ENCODE data around the gene MAGI2.

The MAGI2 gene

GRCh38 chr7:79353720-79354468 lies 99.6 kb downstream of the MAGI2 start:
- Histone ChIP-seq H3K4me1 (ENCODE audit: control insufficient read depth, insufficient read depth, low read length, poor library complexity, severe bottlenecking) (no peaks in the 10 kb centered on the region), H3K36me3 (ENCODE audit: control insufficient read depth, insufficient read depth, low read length) (no peaks in the 10 kb centered on the region), H3K27ac (ENCODE audit: insufficient read depth, low read length, poor library complexity, severe bottlenecking) (no peak overlapping the region), H3K27me3 (replicated peaks; ENCODE audit: control insufficient read depth, insufficient read depth, low read length, poor library complexity, severe bottlenecking) (no peaks in the 10 kb centered on the region), H3K4me3 (ENCODE audit: insufficient read depth, low read depth, low read length, poor library complexity, severe bottlenecking) (no peak overlapping the region), H3K9me3 (ENCODE audit: control insufficient read depth, low read length) (no peaks in the 10 kb centered on the region)
- DNase-seq: no peak

- Histone ChIP-seq H3K27ac (ENCODE audit: insufficient read depth, low read length, poor library complexity, severe bottlenecking) (no peak overlapping the region), H3K27me3 (replicated peaks; ENCODE audit: control insufficient read depth, insufficient read depth, low read length, poor library complexity, severe bottlenecking) (no peaks in the 10 kb centered on the region), H3K4me3 (ENCODE audit: insufficient read depth, low read depth, low read length, poor library complexity, severe bottlenecking) (no peak overlapping the region), H3K9me3 (ENCODE audit: control insufficient read depth, low read length) (no peaks in the 10 kb centered on the region), H3K36me3 (ENCODE audit: control insufficient read depth, insufficient read depth, low read length) (no peaks in the 10 kb centered on the region), H3K4me1 (ENCODE audit: control insufficient read depth, insufficient read depth, low read length, poor library complexity, severe bottlenecking) (no peaks in the 10 kb centered on the region)
- DNase-seq: no peak
These were observed 101.1 kb downstream of the MAGI2 start for GRCh38 chr7:79352323-79352722.

- H3K27me3 ChIP-seq (replicated peaks; ENCODE audit: control insufficient read depth, insufficient read depth, low read length, poor library complexity, severe bottlenecking): no peaks in the 10 kb centered on the region
- no peak overlapping the region for H3K27ac ChIP-seq (ENCODE audit: insufficient read depth, low read length, poor library complexity, severe bottlenecking)
- no peaks in the 10 kb centered on the region for H3K9me3 ChIP-seq (ENCODE audit: control insufficient read depth, low read length)
- H3K4me3 ChIP-seq (ENCODE audit: insufficient read depth, low read depth, low read length, poor library complexity, severe bottlenecking): no peak overlapping the region
- H3K4me1 ChIP-seq (ENCODE audit: control insufficient read depth, insufficient read depth, low read length, poor library complexity, severe bottlenecking): no peaks in the 10 kb centered on the region
- DNase-seq: no peak
- no peaks in the 10 kb centered on the region for H3K36me3 ChIP-seq (ENCODE audit: control insufficient read depth, insufficient read depth, low read length)
These were observed 106.1 kb downstream of the MAGI2 start for GRCh38 chr7:79347351-79347750.

- Histone ChIP-seq H3K27me3 (replicated peaks; ENCODE audit: control insufficient read depth, insufficient read depth, low read length, poor library complexity, severe bottlenecking) (no peaks in the 10 kb centered on the region), H3K9me3 (ENCODE audit: control insufficient read depth, low read length) (no peaks in the 10 kb centered on the region), H3K36me3 (ENCODE audit: control insufficient read depth, insufficient read depth, low read length) (no peaks in the 10 kb centered on the region), H3K27ac (ENCODE audit: insufficient read depth, low read length, poor library complexity, severe bottlenecking) (no peak overlapping the region), H3K4me3 (ENCODE audit: insufficient read depth, low read depth, low read length, poor library complexity, severe bottlenecking) (no peak overlapping the region), H3K4me1 (ENCODE audit: control insufficient read depth, insufficient read depth, low read length, poor library complexity, severe bottlenecking) (no peaks in the 10 kb centered on the region)
- DNase-seq: no peak
These were observed 111.6 kb downstream of the MAGI2 start for GRCh38 chr7:79341902-79342301.

GRCh38 chr7:79340212-79340611 lies 113.3 kb downstream of the MAGI2 start:
- Histone ChIP-seq H3K4me1 (ENCODE audit: control insufficient read depth, insufficient read depth, low read length, poor library complexity, severe bottlenecking) (no peaks in the 10 kb centered on the region), H3K27ac (ENCODE audit: insufficient read depth, low read length, poor library complexity, severe bottlenecking) (no peak overlapping the region), H3K27me3 (replicated peaks; ENCODE audit: control insufficient read depth, insufficient read depth, low read length, poor library complexity, severe bottlenecking) (no peaks in the 10 kb centered on the region), H3K4me3 (ENCODE audit: insufficient read depth, low read depth, low read length, poor library complexity, severe bottlenecking) (no peak overlapping the region), H3K9me3 (ENCODE audit: control insufficient read depth, low read length) (no peaks in the 10 kb centered on the region), H3K36me3 (ENCODE audit: control insufficient read depth, insufficient read depth, low read length) (no peaks in the 10 kb centered on the region)
- no peak for DNase-seq

GRCh38 chr7:79339208-79339925 lies 114.1 kb downstream of the MAGI2 start:
- H3K27ac ChIP-seq (ENCODE audit: insufficient read depth, low read length, poor library complexity, severe bottlenecking): no peak overlapping the region
- H3K9me3 ChIP-seq (ENCODE audit: control insufficient read depth, low read length): no peaks in the 10 kb centered on the region
- no peak overlapping the region for H3K4me3 ChIP-seq (ENCODE audit: insufficient read depth, low read depth, low read length, poor library complexity, severe bottlenecking)

GRCh38 chr7:79337717-79338116 lies 115.8 kb downstream of the MAGI2 start:
- Histone ChIP-seq H3K27me3 (replicated peaks; ENCODE audit: control insufficient read depth, insufficient read depth, low read length, poor library complexity, severe bottlenecking) (no peaks in the 10 kb centered on the region), H3K36me3 (ENCODE audit: control insufficient read depth, insufficient read depth, low read length) (no peaks in the 10 kb centered on the region), H3K27ac (ENCODE audit: insufficient read depth, low read length, poor library complexity, severe bottlenecking) (no peak overlapping the region), H3K4me3 (ENCODE audit: insufficient read depth, low read depth, low read length, poor library complexity, severe bottlenecking) (no peak overlapping the region), H3K9me3 (ENCODE audit: control insufficient read depth, low read length) (no peaks in the 10 kb centered on the region), H3K4me1 (ENCODE audit: control insufficient read depth, insufficient read depth, low read length, poor library complexity, severe bottlenecking) (no peaks in the 10 kb centered on the region)
- DNase-seq: no peak

More at GRCh38 chr7:79339208-79339925, 114.1 kb downstream of the MAGI2 start:
- Histone ChIP-seq H3K27me3 (replicated peaks; ENCODE audit: control insufficient read depth, insufficient read depth, low read length, poor library complexity, severe bottlenecking) (no peaks in the 10 kb centered on the region), H3K36me3 (ENCODE audit: control insufficient read depth, insufficient read depth, low read length) (no peaks in the 10 kb centered on the region), H3K4me1 (ENCODE audit: control insufficient read depth, insufficient read depth, low read length, poor library complexity, severe bottlenecking) (no peaks in the 10 kb centered on the region)
- DNase-seq: no peak

- Histone ChIP-seq H3K36me3 (ENCODE audit: control insufficient read depth, insufficient read depth, low read length) (no peaks in the 10 kb centered on the region), H3K27ac (ENCODE audit: insufficient read depth, low read length, poor library complexity, severe bottlenecking) (no peak overlapping the region), H3K4me1 (ENCODE audit: control insufficient read depth, insufficient read depth, low read length, poor library complexity, severe bottlenecking) (no peaks in the 10 kb centered on the region), H3K9me3 (ENCODE audit: control insufficient read depth, low read length) (no peaks in the 10 kb centered on the region), H3K27me3 (replicated peaks; ENCODE audit: control insufficient read depth, insufficient read depth, low read length, poor library complexity, severe bottlenecking) (no peaks in the 10 kb centered on the region), H3K4me3 (ENCODE audit: insufficient read depth, low read depth, low read length, poor library complexity, severe bottlenecking) (no peak overlapping the region)
- no peak for DNase-seq
These were observed 118.6 kb downstream of the MAGI2 start for GRCh38 chr7:79334841-79335240.

- no peak for DNase-seq
- H3K36me3 ChIP-seq (ENCODE audit: control insufficient read depth, insufficient read depth, low read length): no peaks in the 10 kb centered on the region
- H3K27me3 ChIP-seq (replicated peaks; ENCODE audit: control insufficient read depth, insufficient read depth, low read length, poor library complexity, severe bottlenecking): no peaks in the 10 kb centered on the region
- no peaks in the 10 kb centered on the region for H3K9me3 ChIP-seq (ENCODE audit: control insufficient read depth, low read length)
- H3K4me1 ChIP-seq (ENCODE audit: control insufficient read depth, insufficient read depth, low read length, poor library complexity, severe bottlenecking): no peaks in the 10 kb centered on the region
- H3K4me3 ChIP-seq (ENCODE audit: insufficient read depth, low read depth, low read length, poor library complexity, severe bottlenecking): no peak overlapping the region
- no peak overlapping the region for H3K27ac ChIP-seq (ENCODE audit: insufficient read depth, low read length, poor library complexity, severe bottlenecking)
These were observed 119.1 kb downstream of the MAGI2 start for GRCh38 chr7:79334334-79334733.

- Histone ChIP-seq H3K36me3 (ENCODE audit: control insufficient read depth, insufficient read depth, low read length) (no peaks in the 10 kb centered on the region), H3K4me3 (ENCODE audit: insufficient read depth, low read depth, low read length, poor library complexity, severe bottlenecking) (no peak overlapping the region), H3K27me3 (replicated peaks; ENCODE audit: control insufficient read depth, insufficient read depth, low read length, poor library complexity, severe bottlenecking) (no peaks in the 10 kb centered on the region), H3K27ac (ENCODE audit: insufficient read depth, low read length, poor library complexity, severe bottlenecking) (no peak overlapping the region), H3K9me3 (ENCODE audit: control insufficient read depth, low read length) (no peaks in the 10 kb centered on the region), H3K4me1 (ENCODE audit: control insufficient read depth, insufficient read depth, low read length, poor library complexity, severe bottlenecking) (no peaks in the 10 kb centered on the region)
- no peak for DNase-seq
These were observed 121.4 kb downstream of the MAGI2 start for GRCh38 chr7:79332091-79332490.
